ENCODE data around the gene TMPO.
"Not testable (repeated sequence)": the region's sequence is repeated elsewhere in the genome, so short reads cannot be mapped to it uniquely, and the experiment has no call there.

The TMPO gene

DNA sequence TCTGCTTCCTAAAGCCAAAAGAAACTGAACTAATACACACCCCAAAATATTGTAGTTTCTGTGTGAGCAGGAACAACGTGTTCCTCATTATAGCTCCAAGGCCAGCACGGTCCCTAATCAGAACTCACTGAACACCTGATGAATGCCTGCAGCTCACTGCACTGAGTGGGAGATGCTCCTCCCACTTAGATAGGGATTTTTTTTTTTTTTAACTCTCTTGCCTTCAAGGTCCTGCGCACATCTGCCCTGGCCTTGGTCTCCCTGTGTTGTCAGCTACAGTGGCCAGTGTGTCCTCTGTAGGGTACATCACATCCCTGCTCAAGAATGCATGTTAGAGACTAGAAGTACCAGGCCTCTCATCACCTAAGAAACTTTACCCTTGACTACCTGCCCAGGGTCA is 44.3 kb upstream of the TMPO start:
- no peak for DNase-seq (ENCODE audit: low read depth, low spot score)
- TF ChIP-seq, protein P1, sequence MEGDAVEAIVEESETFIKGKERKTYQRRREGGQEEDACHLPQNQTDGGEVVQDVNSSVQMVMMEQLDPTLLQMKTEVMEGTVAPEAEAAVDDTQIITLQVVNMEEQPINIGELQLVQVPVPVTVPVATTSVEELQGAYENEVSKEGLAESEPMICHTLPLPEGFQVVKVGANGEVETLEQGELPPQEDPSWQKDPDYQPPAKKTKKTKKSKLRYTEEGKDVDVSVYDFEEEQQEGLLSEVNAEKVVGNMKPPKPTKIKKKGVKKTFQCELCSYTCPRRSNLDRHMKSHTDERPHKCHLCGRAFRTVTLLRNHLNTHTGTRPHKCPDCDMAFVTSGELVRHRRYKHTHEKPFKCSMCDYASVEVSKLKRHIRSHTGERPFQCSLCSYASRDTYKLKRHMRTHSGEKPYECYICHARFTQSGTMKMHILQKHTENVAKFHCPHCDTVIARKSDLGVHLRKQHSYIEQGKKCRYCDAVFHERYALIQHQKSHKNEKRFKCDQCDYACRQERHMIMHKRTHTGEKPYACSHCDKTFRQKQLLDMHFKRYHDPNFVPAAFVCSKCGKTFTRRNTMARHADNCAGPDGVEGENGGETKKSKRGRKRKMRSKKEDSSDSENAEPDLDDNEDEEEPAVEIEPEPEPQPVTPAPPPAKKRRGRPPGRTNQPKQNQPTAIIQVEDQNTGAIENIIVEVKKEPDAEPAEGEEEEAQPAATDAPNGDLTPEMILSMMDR (IDR thresholded peaks at IDR 0.05; ENCODE audit: low read depth, low read length), result no peak
- in situ Hi-C loops (cut with HindIII; ENCODE audit: low sequenced_read_pairs), result no loop called here
- no peak overlapping the region for H3K4me3 ChIP-seq (ENCODE audit: low read depth, low read length)

DNA sequence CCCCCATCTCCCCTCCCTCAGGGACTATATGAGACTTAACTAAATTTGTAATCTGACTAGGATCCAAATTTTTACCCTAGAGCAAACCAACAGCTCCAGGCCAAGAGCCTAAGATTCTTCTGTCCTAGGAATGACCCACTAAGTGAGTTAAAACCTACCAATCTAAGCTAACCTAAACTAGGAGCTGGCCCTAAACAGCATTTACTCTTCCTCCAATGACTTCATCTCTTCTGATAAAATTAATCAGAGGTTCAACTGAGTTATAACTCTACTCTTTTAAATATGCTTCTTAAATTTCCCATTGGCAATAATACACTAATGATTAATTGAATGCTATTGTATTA is 39.9 kb upstream of the TMPO start:
- in situ Hi-C loops (cut with HindIII; ENCODE audit: low sequenced_read_pairs), result no loop called here
- TF ChIP-seq, protein P1 (IDR thresholded peaks at IDR 0.05; ENCODE audit: low read depth, low read length), result no peak
- no peak overlapping the region for H3K4me3 ChIP-seq (ENCODE audit: low read depth, low read length)

DNA sequence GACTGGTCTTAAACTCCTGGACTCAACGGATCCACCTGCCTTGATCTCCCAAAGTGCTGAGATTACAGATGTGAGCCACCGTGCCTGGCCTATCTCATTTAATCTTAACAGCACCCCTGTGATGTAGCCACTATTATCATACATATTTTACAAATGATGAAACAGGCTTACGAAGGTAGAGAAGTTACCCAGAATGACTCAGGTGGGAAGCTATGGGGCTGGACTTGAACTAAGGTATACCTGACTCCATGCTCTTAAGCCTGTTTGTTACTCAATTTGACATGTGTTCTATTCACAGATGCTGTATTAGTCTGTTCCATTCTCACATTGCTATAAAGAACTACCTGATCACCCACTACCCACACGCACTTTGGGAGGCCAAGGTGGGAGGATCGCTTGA is 36.8 kb upstream of the TMPO start:
- no peak overlapping the region for H3K4me3 ChIP-seq (ENCODE audit: low read depth, low read length)
- in situ Hi-C loops (cut with HindIII; ENCODE audit: low sequenced_read_pairs), result no loop called here
- DNase-seq (ENCODE audit: low read depth, low spot score), result no peak
- TF ChIP-seq, protein P1 (IDR thresholded peaks at IDR 0.05; ENCODE audit: low read depth, low read length), result no peak

More for the DNA sequence above, 39.9 kb upstream of the TMPO start:
- no peak for DNase-seq (ENCODE audit: low read depth, low spot score)

DNA sequence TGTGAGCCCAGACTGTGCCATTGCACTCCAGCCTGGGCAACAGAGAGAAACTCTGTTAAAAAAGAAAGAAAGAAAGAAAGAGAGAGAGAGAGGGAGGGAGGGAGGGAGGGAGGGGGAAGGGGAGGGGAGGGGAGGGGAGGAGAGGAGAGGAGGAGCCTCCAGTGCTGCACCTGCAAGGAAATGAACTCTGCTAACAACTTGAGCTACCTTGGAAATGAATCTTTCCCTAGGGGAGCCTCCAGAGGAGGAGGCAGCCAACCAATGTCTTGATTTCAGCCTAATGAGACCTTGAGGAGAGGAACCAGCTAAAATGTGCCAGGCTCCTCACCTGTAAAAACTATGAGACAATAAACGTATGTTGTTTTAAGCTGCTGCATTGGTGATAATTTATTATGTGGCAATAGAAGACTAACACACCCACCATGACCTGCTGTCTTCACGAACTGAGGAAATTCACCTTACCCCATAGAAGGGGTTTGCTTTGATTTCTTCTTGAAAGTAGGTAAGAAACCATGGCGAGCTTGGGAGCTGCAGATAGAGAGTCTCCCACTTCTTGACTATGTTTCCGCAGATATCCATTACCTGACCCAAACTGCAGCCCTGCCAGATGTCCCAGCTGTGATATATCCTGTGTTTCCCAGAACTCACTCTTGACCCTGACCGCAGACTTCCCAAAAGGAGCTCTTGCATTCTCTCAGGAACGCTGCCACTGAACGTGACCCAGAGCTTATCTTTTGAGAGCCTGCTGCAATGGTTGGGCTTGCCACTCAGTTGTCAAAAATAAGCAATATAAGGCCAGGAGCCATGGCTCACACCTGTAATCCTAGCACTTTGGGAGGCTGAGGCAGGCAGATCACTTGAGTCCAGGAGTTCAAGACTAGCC is 31.5 kb upstream of the TMPO start:
- in situ Hi-C loops (cut with HindIII; ENCODE audit: low sequenced_read_pairs), result no loop called here
- DNase-seq (ENCODE audit: low read depth, low spot score), result no peak
- TF ChIP-seq, protein P1 (IDR thresholded peaks at IDR 0.05; ENCODE audit: low read depth, low read length), result no peak
- no peak overlapping the region for H3K4me3 ChIP-seq (ENCODE audit: low read depth, low read length)

DNA sequence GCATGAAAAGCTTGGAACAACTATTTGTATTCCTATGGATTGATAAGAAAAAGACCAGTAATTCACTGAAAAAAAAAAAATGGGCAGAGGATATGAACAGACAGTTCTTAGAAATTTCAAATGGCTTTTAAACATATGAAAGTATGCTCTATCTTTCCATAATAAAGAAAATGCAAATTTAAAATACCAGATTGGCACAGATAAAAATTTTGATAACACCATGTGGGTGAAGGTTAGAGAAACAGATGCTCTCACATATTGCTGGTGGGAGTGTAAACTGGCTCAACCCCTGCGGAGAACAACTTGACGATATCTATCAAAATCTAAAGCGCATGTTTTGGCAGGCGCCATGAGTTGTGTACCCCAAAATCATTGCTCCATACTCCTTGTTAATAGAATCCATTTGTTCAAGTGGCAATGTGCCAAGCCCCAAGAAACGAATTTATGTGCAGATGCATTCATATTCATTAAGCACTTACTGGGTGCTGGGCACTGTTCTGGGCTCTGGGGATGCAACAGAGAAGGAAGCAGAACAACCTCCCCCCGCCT is 29.5 kb upstream of the TMPO start:
- TF ChIP-seq, protein P1 (IDR thresholded peaks at IDR 0.05; ENCODE audit: low read depth, low read length), result no peak
- no peak overlapping the region for H3K4me3 ChIP-seq (ENCODE audit: low read depth, low read length)
- in situ Hi-C loops (cut with HindIII; ENCODE audit: low sequenced_read_pairs), result no loop called here
- no peak for DNase-seq (ENCODE audit: low read depth, low spot score)

DNA sequence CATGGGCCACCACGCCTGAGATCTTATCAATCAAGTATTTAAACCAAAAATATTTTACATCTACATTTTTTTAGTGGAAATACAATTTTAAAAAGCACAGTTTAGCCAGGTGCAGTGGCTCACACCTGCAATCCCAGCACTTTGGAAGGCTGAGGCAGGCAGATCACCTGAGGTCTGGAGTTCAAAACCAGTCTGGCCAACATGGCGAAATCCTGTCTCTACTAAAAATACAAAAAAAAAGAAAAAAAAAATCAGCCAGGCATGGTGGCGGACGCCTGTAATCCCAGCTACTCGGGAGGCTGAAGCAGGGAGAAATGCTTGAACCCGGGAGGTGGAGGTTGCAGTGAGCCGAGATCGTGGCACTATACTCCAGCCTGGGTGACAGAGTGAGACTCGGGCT is 27.0 kb upstream of the TMPO start:
- in situ Hi-C loops (cut with HindIII; ENCODE audit: low sequenced_read_pairs); H3K4me3 ChIP-seq (ENCODE audit: low read depth, low read length); DNase-seq (ENCODE audit: low read depth, low spot score): not testable (repeated sequence)

DNA sequence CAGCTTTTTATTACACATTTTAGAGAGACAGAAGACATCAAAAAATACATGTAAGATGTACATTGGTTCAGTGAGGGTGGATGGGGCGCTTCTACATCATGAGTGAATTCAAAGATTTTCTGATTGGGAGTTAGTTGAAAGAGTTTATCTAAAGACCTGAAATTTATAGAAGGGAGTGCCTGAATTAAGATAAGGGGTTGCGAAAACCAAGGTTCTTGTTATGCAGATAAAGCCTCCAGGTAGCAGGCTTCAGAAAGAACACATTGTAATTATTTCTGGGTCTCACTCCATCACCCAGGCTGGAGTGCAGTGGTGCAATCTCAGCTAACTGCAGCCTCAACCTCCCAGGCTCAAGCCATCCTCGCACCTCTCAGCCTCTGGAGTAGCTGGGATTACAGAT is 26.2 kb upstream of the TMPO start:
- TF ChIP-seq, protein P1 (IDR thresholded peaks at IDR 0.05; ENCODE audit: low read depth, low read length), result no peak
- H3K4me3 ChIP-seq (ENCODE audit: low read depth, low read length), result no peak overlapping the region
- in situ Hi-C loops (cut with HindIII; ENCODE audit: low sequenced_read_pairs), result no loop called here
- no peak for DNase-seq (ENCODE audit: low read depth, low spot score)

All from astrocyte of the spinal cord (primary cell).